ENCODE results near the gene C9orf78. TPM values are rescaled to one million over a fixed set of nuclear protein-coding genes. Genes with fewer than 3 reads are reported as not detected.

Gene C9orf78
- total and polyA plus RNA-seq, 2 experiments from 2014 or later, result 34.4 to 84.6 TPM

DNA sequence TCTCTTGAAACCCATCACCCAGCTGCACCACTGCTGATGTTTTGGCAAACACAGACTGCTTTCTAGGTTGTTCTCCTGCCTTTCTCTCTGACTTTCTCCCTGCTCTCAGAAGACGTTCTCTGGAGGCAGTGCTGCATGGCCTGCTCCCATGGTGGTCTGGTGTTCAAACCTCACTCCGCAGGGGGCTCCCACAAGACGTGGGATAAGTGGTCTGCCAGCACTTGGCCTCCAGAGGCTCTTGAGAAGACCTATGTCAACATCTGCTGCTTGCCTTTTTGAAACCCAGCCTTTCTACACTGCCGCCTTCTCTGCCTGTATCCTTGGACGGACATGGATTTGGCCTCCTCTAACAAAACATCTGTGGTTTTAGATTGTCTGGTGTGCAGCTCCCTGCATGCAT is 16.7 kb upstream of the C9orf78 start (continued):
- TF ChIP-seq, protein P1, sequence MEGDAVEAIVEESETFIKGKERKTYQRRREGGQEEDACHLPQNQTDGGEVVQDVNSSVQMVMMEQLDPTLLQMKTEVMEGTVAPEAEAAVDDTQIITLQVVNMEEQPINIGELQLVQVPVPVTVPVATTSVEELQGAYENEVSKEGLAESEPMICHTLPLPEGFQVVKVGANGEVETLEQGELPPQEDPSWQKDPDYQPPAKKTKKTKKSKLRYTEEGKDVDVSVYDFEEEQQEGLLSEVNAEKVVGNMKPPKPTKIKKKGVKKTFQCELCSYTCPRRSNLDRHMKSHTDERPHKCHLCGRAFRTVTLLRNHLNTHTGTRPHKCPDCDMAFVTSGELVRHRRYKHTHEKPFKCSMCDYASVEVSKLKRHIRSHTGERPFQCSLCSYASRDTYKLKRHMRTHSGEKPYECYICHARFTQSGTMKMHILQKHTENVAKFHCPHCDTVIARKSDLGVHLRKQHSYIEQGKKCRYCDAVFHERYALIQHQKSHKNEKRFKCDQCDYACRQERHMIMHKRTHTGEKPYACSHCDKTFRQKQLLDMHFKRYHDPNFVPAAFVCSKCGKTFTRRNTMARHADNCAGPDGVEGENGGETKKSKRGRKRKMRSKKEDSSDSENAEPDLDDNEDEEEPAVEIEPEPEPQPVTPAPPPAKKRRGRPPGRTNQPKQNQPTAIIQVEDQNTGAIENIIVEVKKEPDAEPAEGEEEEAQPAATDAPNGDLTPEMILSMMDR (conservative IDR thresholded peaks at IDR 0.05; ENCODE audit: low read depth in 2 of 2), result no peak
- TF ChIP-seq EZH2phosphoT487 (IDR thresholded peaks at IDR 0.05; ENCODE audit: unreplicated experiment), result no peak

DNA sequence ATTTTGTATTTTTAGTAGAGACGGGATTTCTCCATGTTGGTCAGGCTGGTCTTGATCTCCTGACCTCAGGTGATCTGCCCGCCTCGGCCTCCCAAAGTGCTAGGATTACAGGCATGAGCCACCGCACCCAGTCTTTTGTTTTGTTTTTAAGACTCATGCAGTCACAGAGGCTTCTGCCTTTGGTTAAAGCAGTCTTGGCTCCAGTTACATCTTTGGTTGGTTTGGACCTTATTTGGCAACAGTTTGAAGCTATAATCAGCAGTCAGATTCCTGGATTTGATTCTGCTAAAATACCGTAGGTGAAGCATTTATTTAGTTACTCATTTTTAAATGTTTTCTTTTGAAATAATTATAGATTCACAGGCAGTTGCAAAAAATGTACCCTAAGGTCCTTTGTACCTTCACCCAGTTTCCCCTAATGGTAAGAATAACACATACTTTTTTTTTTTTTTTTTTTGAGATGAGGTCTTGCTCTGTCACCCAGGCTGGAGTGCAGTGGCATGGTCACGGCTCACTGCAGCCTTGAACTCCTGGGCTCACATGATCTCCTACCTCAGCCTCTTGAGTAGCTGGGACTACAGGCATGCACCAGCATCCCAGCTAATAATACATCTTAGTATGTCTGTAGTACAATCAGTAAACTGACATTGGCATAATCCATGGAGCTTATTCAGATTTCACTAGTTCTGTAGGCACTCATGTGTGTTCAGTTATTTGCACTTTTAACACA is 15.9 kb upstream of the C9orf78 start:
- H3K4me1 ChIP-seq (ENCODE audit: insufficient read depth), result no peaks in the 10 kb centered on the region
- ATAC-seq (no peak), DNase-seq (ENCODE audit: low spot score) (no peak)
- H3K4me2 ChIP-seq, result no peak overlapping the region
- no peak overlapping the region for H3K27ac Mint-ChIP-seq
- peaks cover 3% of the 10 kb centered on the region for H3K27me3 Mint-ChIP-seq (ENCODE audit: insufficient read depth, low read depth, poor library complexity)
- H4K20me1 ChIP-seq (replicated peaks; ENCODE audit: insufficient read depth), result no peaks in the 10 kb centered on the region; the same call in 1 of the 2 replicates
- peaks cover 9% of the 10 kb centered on the region for H3K36me3 Mint-ChIP-seq (ENCODE audit: low read depth)
- H3K79me2 ChIP-seq (replicated peaks; ENCODE audit: insufficient read depth), result no peaks in the 10 kb centered on the region
- no peaks in the 10 kb centered on the region for H3K36me3 ChIP-seq (ENCODE audit: insufficient read depth)
- no peaks in the 10 kb centered on the region for H3K9me2 ChIP-seq (ENCODE audit: insufficient read depth)
- no peak overlapping the region for H3K27ac ChIP-seq (ENCODE audit: low read depth)
- no peaks in the 10 kb centered on the region for H3K27me3 ChIP-seq (ENCODE audit: insufficient read depth)
- no peaks in the 10 kb centered on the region for H3F3A ChIP-seq (replicated peaks; ENCODE audit: low read depth)
- H3K4me3 ChIP-seq, result no peak overlapping the region
- no peaks in the 10 kb centered on the region for H3K9me3 Mint-ChIP-seq
- H3K4me1 Mint-ChIP-seq, result no peaks in the 10 kb centered on the region
- no peak overlapping the region for H2AFZ ChIP-seq
- H3K4me3 Mint-ChIP-seq, result no peak overlapping the region
- TF ChIP-seq EZH2phosphoT487 (IDR thresholded peaks at IDR 0.05; ENCODE audit: unreplicated experiment) (no peak), CREB1 (CRISPR knock-in tag; IDR thresholded peaks at IDR 0.05; ENCODE audit: low read depth) (no peak), ZNF114 (CRISPR knock-in tag; IDR thresholded peaks at IDR 0.05) (no peak), NANOG (IDR thresholded peaks at IDR 0.05; ENCODE audit: borderline replicate concordance) (no peak), POLR2AphosphoS5 (IDR thresholded peaks at IDR 0.05; ENCODE audit: low read depth) (no peak)
- TF ChIP-seq, protein P1 (conservative IDR thresholded peaks at IDR 0.05; ENCODE audit: low read depth in 2 of 2), result no peak
- TF ChIP-seq, protein P2, sequence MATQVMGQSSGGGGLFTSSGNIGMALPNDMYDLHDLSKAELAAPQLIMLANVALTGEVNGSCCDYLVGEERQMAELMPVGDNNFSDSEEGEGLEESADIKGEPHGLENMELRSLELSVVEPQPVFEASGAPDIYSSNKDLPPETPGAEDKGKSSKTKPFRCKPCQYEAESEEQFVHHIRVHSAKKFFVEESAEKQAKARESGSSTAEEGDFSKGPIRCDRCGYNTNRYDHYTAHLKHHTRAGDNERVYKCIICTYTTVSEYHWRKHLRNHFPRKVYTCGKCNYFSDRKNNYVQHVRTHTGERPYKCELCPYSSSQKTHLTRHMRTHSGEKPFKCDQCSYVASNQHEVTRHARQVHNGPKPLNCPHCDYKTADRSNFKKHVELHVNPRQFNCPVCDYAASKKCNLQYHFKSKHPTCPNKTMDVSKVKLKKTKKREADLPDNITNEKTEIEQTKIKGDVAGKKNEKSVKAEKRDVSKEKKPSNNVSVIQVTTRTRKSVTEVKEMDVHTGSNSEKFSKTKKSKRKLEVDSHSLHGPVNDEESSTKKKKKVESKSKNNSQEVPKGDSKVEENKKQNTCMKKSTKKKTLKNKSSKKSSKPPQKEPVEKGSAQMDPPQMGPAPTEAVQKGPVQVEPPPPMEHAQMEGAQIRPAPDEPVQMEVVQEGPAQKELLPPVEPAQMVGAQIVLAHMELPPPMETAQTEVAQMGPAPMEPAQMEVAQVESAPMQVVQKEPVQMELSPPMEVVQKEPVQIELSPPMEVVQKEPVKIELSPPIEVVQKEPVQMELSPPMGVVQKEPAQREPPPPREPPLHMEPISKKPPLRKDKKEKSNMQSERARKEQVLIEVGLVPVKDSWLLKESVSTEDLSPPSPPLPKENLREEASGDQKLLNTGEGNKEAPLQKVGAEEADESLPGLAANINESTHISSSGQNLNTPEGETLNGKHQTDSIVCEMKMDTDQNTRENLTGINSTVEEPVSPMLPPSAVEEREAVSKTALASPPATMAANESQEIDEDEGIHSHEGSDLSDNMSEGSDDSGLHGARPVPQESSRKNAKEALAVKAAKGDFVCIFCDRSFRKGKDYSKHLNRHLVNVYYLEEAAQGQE (IDR thresholded peaks at IDR 0.05; ENCODE audit: unreplicated experiment), result no peak
